Subcutaneous adipose tissue (tissue), 4 donors: ENCODE data around the gene WBP11. TPM values are rescaled to one million over a fixed set of nuclear protein-coding genes. Genes with fewer than 3 reads are reported as not detected.

Experiments
- total RNA-seq, 4 donors: library from RNA; depleted of rRNA; stranded (reverse); fragments of >200 nt; gene quantifications; one replicate each; pipeline ENCODE4 v1.1.0, GENCODE V29; 2016
- TF ChIP-seq, protein P1 (sequence below): fragments of 450-650 bp; IDR thresholded peaks from one replicate; pipeline ENCODE4 v1.5.1; 2016; ENCODE audit warnings: low read depth, mild to moderate bottlenecking, control low read depth, antibody characterized with exemption, moderate library complexity

The WBP11 gene
- total RNA-seq, 4 donors from 2014 or later, result 13.3 to 29.2 (median 20.6) TPM

DNA sequence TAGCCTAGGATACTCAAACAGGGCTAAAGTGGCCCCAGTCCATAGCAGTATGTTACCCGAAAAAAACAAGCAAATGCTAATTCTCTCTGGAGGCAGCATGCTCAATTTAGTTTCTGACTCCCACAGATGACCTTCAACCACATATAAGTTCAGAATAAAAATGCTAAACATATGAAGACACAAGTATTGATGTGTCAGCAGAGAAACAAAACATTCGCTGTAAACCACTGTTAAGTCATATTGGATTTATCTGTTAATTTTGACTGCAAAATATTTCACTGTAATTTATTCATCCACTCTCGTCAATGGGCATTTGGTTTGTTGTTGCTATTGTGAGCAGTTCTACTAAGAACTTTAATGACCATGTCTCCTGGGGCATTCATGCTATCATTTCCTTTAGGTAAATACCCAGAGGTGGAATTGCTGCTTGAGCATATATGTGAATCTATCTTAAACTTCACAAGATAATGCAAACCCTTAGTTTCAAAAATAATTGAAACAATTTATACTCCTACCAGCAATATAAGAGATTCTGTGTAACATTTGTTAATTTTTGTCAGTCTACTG, 36.5 kb downstream of the WBP11 start:
- TF ChIP-seq, protein P1, sequence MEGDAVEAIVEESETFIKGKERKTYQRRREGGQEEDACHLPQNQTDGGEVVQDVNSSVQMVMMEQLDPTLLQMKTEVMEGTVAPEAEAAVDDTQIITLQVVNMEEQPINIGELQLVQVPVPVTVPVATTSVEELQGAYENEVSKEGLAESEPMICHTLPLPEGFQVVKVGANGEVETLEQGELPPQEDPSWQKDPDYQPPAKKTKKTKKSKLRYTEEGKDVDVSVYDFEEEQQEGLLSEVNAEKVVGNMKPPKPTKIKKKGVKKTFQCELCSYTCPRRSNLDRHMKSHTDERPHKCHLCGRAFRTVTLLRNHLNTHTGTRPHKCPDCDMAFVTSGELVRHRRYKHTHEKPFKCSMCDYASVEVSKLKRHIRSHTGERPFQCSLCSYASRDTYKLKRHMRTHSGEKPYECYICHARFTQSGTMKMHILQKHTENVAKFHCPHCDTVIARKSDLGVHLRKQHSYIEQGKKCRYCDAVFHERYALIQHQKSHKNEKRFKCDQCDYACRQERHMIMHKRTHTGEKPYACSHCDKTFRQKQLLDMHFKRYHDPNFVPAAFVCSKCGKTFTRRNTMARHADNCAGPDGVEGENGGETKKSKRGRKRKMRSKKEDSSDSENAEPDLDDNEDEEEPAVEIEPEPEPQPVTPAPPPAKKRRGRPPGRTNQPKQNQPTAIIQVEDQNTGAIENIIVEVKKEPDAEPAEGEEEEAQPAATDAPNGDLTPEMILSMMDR, result no peak

DNA sequence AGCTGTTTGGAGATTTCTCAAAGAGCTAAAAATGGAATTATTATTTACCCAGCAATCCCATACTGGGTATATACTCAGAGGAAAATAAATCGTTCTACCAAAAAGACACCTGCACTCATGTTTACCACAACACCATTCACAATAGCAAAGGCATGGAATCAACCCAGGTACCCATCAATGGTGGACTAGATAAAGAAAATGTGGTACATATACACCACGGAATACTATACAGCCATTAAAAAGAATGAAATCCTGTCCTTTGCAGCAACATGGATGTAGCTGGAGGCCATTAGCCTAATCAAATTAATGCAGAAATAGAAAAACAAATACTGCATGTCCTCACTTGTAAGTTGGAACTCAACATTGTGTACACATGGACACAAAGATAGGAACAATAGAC, 37.9 kb downstream of the WBP11 start:
- TF ChIP-seq, protein P1, result no peak

DNA sequence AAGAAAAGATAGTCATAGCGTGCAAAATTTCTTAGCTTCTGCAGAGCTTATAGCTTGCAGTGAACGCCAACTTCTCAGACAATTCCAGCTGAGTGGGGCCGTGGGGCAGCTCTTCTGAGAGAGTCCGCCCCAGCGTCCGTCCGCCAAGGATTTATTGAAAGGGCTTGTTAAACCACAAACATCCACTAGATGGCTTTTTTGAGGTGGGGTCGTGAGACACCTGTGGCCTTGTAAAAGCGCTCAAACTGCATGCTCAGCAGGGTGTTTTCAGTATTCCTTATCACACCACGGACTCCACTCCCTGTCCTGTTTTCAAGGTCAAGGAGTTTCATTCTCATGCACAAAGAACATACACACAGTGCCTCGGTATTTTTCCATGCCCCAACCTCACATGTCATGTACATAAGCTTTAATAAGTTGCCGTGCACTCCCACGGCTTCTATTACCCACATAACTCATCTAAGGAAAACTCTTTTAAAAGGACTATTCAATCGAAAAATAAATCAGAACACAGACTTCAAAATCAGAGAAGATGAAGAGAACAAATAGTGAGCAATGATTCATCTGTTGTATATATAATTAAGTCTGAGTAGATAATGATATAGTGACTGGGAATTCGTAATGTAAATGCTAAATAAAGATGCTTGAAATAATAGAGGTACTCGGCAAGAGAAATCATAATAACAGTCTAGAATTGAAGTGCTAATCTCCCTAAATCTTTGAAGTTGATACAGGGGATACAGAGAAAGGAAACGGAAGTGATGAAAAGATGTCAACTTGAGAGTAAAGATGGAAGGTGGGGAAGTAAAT, 46.7 kb downstream of the WBP11 start:
- TF ChIP-seq, protein P1, result no peak

DNA sequence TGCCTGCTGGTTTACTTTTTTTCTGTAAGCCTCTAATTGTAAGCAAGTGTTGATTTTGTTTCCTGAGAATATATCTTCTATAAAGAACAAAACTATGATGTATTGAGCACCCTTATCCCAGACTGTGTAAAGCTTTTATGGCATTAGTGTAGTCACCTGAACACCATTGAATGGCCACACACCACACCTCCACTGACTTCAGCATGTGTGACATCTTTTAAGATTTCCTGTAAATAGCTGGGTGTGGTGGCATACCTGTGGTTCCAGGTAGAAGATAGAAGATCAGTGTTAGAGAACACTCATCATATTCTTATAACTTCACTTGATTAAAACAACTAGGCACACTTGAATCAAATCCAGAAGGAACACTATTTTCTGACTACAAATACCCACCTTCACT, 51.3 kb downstream of the WBP11 start:
- TF ChIP-seq, protein P1, result no peak

DNA sequence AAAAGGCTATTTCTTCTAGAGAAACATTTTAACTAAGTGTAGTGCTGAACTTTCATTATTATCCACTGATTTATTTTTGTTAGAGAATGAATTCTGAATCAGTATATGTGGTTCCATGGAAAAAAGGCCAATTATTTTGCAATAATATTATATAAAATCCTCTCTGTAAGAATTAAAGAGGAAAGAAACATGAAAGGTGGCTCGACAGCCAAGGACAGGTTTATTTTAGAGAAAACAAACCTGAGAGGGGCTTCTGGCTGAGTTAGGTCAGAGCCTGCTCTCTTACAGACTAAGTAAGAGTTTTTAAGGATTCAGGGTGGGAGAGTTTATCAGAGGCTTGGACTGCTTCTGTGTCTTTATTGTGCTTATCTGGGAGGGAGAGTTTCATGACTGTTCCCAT, 60.2 kb downstream of the WBP11 start:
- TF ChIP-seq, protein P1, result no peak

DNA sequence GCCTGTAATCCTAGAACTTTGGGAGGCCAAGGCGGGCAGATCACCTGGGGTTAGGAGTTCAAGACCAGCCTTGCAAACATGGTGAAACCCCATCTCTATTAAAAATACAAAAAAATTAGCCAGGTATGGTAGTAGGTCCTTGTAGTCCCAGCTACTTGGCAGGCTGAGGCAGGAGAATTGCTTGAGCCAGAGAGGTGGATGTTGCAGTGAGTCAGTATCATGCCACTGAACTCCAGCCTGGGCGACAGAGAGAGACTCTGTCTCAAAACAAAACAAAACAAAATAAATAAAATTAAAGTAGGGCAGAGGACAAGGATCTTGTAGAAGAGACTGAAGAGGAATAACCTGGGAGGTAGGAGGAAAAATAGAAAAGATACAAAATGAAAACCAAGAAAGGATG, 61.3 kb downstream of the WBP11 start:
- TF ChIP-seq, protein P1, result no peak

DNA sequence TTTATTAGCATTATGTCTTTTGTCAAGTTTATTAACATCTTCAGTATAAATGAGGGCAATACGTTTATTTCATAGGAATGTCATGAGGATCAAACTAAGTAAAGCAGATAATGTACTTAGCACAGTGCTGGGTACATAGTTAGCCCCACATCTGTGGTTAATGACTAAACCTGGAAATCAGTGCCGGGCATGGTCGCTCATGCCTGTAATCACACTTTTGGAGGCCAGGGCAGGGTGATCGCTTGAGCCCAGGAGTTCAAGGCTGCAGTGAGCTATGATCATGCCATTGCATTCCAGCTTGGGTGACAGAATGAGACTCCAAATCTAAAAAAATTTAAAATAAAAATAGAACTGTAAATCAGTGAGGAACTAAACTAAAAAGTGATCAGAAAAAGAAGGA, 62.1 kb downstream of the WBP11 start:
- TF ChIP-seq, protein P1, result no peak

Other genes with a start within 250 kb of the WBP11 start
- 10 to 100 TPM; 16.2 to 63.9 (median 21.7) TPM for gene PLBD1, start 235.6 kb downstream of the WBP11 start, total RNA-seq
- gene GUCY2C, start 106.9 kb downstream of the WBP11 start, total RNA-seq, result under 1 TPM in 1 of 4 donors, not detected in 3; 0.17 TPM
- gene C12orf60, start 192 bp upstream of the WBP11 start, total RNA-seq, result 1 to 10 TPM in 3 of 4 donors, under 1 TPM in 1; 0.34 to 2.0 (median 1.4) TPM
- under 1 TPM in 1 of 4 donors, not detected in 3; 0.75 TPM for gene SMCO3, start 10.7 kb upstream of the WBP11 start, total RNA-seq
- 1 to 10 TPM in 1 of 4 donors, under 1 TPM in 3; 0.33 to 1.9 (median 0.61) TPM for gene ART4, start 40.0 kb upstream of the WBP11 start, total RNA-seq
- gene MGP, start 82.4 kb upstream of the WBP11 start, total RNA-seq, result 100 to 1,000 TPM; 192 to 366 (median 221) TPM
- gene ERP27, start 135.1 kb upstream of the WBP11 start, total RNA-seq, result under 1 TPM in 2 of 4 donors, not detected in 2; 0.85 to 0.94 TPM
- 100 to 1,000 TPM in 3 of 4 donors, 10 to 100 TPM in 1; 96.1 to 255 (median 151) TPM for gene ARHGDIB, start 158.1 kb upstream of the WBP11 start, total RNA-seq
- gene PDE6H, start 169.6 kb upstream of the WBP11 start, total RNA-seq, result not detected